Measurements from ENCODE around the gene ARHGDIG.

GRCh38 chr16:254461-254860, 25.9 kb upstream of the ARHGDIG start:
- TF ChIP-seq YY1 (IDR thresholded peaks at IDR 0.05; ENCODE audit: insufficient read depth, insufficient read length): no peak
- no peak for TF ChIP-seq SUZ12 (IDR thresholded peaks at IDR 0.05; ENCODE audit: extremely low read depth, insufficient read depth, insufficient read length)
